Effector memory CD4-positive, alpha-beta T cell (primary cell): ENCODE results near the gene TEX55.
"Not testable (repeated sequence)": the region's sequence is repeated elsewhere in the genome, so short reads cannot be mapped to it uniquely, and the experiment has no call there.

Source experiments
- DNase-seq, 3 donors: peaks; one replicate each; pipeline ENCODE4 v3.0.0-alpha.2; 2020
- H3K27ac ChIP-seq: 2 replicates; pipeline ENCODE4 v1.7.0; 2013; ENCODE audit warnings: mild to moderate bottlenecking, low read length, moderate library complexity; ENCODE audit not compliant: insufficient read depth, poor library complexity, severe bottlenecking
- H3K27me3 ChIP-seq: replicated peaks from 2 replicates; pipeline ENCODE4 v1.7.0; 2013; ENCODE audit warnings: mild to moderate bottlenecking, low read length; ENCODE audit not compliant: insufficient read depth, control insufficient read depth, poor library complexity, severe bottlenecking
- H3K36me3 ChIP-seq: 2 replicates; pipeline ENCODE4 v1.7.0; 2013; ENCODE audit warnings: mild to moderate bottlenecking, low read length, moderate library complexity; ENCODE audit not compliant: control insufficient read depth, insufficient read depth
- H3K4me1 ChIP-seq: 2 replicates; pipeline ENCODE4 v1.7.0; 2013; ENCODE audit warnings: low read length, mild to moderate bottlenecking; ENCODE audit not compliant: control insufficient read depth, insufficient read depth, poor library complexity, severe bottlenecking
- H3K4me3 ChIP-seq: 2 replicates; pipeline ENCODE4 v1.7.0; 2013; ENCODE audit warnings: low read length, low read depth, mild to moderate bottlenecking; ENCODE audit not compliant: insufficient read depth, poor library complexity, severe bottlenecking
- H3K9me3 ChIP-seq: 2 replicates; pipeline ENCODE4 v1.7.0; 2013; ENCODE audit warnings: mild to moderate bottlenecking, low read length, moderate library complexity; ENCODE audit not compliant: control insufficient read depth
- total RNA-seq, 3 donors: gene quantifications; one replicate each; lab custom pipeline; 2026; lab: John Stamatoyannopoulos, UW

TEX55 gene
- 0 reads per million in 3 donors for total RNA-seq

- H3K36me3 ChIP-seq: no peaks in the 10 kb centered on the region
- no peaks in the 10 kb centered on the region for H3K4me1 ChIP-seq
- H3K9me3 ChIP-seq: no peaks in the 10 kb centered on the region
- no peaks in the 10 kb centered on the region for H3K27me3 ChIP-seq
- no peak within 1 kb of the TSS for H3K4me3 ChIP-seq
- no peak for DNase-seq
- H3K27ac ChIP-seq: no peak within 1 kb of the TSS
These were observed at the start of gene TEX55 for GRCh38 chr3:119145500-119146167. TSS of gene TEX55 (plus strand) at chr3:119146165. CDS start at chr3:119146190, 25 bp downstream.

DNA sequence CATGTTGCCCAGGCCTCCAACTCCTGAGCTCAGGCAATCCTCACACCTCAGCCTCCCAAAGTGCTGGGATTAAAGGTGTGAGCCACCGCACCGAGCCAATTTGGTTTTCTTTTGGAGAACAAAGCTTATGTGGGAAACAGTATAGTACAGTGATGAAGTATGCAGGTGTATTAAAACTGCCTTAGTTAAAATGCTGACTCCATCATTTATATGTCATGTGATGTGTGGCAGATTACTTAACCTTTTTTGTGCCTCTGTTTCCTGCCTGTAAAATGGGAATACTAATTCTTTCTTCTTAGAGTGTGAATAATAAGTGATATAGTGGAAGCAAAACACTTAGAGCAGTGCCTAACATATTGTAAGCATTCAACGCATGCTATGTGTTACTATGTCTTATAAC is 48.0 kb upstream of the TEX55 start:
- Histone ChIP-seq H3K36me3 (no peaks in the 10 kb centered on the region), H3K27me3 (no peaks in the 10 kb centered on the region), H3K4me1 (no peaks in the 10 kb centered on the region), H3K9me3 (no peaks in the 10 kb centered on the region), H3K27ac (no peak overlapping the region), H3K4me3 (no peak overlapping the region)
- DNase-seq: no peak

DNA sequence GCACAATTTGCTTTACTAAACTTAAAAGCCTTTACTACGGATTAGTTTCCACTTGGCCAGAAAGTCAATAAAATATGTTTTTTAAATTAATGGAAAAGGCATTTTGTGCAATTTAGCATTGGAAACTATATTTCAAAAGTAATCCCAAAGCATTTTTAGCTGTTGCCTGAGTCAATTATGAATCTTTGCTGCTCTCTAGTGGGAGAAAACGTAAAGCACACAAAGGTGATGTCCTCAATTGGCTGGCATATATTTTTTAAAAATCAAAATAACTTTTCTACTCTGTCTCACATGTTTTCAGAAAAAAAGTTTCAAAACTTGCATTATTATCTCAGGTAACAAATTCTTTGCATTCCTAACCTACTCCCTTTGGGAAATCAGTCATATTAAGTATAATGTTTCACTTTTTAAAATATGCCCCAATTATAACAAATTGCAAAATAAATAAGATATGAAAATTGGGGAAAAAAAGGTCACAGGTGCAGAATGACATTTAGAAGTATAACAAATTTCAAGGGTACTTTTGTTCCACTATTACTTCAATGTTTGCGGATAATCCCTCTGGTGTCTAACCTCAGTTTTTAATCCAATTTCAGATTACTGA is 47.2 kb upstream of the TEX55 start:
- DNase-seq: no peak
- H3K9me3 ChIP-seq: no peaks in the 10 kb centered on the region
- H3K27me3 ChIP-seq: no peaks in the 10 kb centered on the region
- H3K4me3 ChIP-seq: no peak overlapping the region
- H3K36me3 ChIP-seq: no peaks in the 10 kb centered on the region
- no peaks in the 10 kb centered on the region for H3K4me1 ChIP-seq
- no peak overlapping the region for H3K27ac ChIP-seq

DNA sequence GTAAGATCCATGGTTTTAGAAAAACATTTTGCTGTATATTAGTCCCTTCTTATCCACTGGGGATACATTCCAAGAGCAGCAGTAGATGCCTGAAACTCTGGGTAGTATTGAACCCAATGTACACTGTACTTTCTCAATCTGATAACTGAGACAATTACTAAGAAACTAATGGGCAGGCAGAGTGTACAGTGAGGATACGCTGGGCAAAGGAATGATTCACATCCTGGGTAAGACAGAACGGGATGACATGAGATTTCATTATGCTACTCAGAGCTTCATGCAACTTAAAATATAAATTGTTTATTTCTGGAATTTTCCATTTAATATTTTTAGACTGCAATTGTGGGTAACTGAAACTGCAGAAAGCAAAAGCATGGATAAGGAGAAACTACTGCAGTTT is 46.2 kb upstream of the TEX55 start:
- H3K4me3 ChIP-seq: no peak overlapping the region
- H3K27ac ChIP-seq: no peak overlapping the region
- no peak for DNase-seq
- no peaks in the 10 kb centered on the region for H3K4me1 ChIP-seq
- no peaks in the 10 kb centered on the region for H3K36me3 ChIP-seq
- H3K27me3 ChIP-seq: no peaks in the 10 kb centered on the region
- no peaks in the 10 kb centered on the region for H3K9me3 ChIP-seq

- DNase-seq: no peak
These were observed 41.9 kb upstream of the TEX55 start for GRCh38 chr3:119104031-119104430.

DNA sequence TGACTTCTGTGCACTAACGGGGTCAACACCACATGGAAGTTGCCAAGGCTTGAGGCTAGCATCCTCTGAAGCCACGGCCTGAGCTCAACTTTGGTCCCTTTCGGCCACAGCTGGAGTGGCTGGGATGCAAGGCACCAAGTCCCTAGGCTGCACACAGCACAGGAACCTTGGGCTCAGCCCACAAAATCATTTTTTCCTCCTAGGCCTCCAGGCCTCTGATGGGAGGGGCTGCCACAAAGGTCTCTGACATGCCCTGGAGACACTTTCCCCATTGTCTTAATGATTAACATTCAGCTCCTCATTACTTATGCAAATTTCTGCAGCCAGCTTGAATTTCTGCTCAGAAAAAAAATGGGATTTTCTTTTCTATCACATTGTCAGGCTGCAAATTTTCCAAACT is 27.6 kb upstream of the TEX55 start:
- H3K4me1 ChIP-seq, DNase-seq, H3K9me3 ChIP-seq, H3K27ac ChIP-seq, H3K4me3 ChIP-seq, H3K27me3 ChIP-seq, H3K36me3 ChIP-seq: not testable (repeated sequence)

More at GRCh38 chr3:119104031-119104430, 41.9 kb upstream of the TEX55 start:
- Histone ChIP-seq H3K9me3 (no peaks in the 10 kb centered on the region), H3K4me1 (no peaks in the 10 kb centered on the region), H3K36me3 (no peaks in the 10 kb centered on the region), H3K27me3 (no peaks in the 10 kb centered on the region), H3K27ac (no peak overlapping the region), H3K4me3 (no peak overlapping the region)

- Histone ChIP-seq H3K4me1 (no peaks in the 10 kb centered on the region), H3K27me3 (no peaks in the 10 kb centered on the region), H3K4me3 (no peak overlapping the region), H3K27ac (no peak overlapping the region), H3K36me3 (no peaks in the 10 kb centered on the region), H3K9me3 (no peaks in the 10 kb centered on the region)
- DNase-seq: no peak
These were observed 25.5 kb upstream of the TEX55 start for GRCh38 chr3:119120480-119120879.

- no peaks in the 10 kb centered on the region for H3K9me3 ChIP-seq
- no peak overlapping the region for H3K27ac ChIP-seq
- H3K36me3 ChIP-seq: no peaks in the 10 kb centered on the region
- H3K4me1 ChIP-seq: no peaks in the 10 kb centered on the region
- DNase-seq: no peak
- H3K4me3 ChIP-seq: no peak overlapping the region
- no peaks in the 10 kb centered on the region for H3K27me3 ChIP-seq
These were observed 23.6 kb upstream of the TEX55 start for GRCh38 chr3:119122350-119122749.

DNA sequence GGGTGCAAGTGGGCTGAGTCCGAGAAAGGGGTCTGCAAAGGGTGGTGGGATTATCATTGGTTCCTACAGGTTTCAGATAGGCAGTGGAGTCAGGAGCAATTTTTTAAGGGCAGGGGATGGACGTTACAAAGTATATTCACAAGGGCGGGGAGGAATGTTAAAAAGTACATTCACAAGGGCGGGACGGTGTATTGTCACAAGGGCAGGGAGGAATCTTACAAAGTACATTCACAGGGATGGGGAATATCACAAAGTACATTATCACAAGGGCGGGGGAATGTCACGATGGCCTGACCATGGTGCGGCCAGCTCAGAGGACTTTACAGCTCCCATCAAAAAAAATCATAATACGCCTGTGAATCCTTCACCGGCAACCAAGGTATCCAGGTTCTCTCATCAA is 20.6 kb upstream of the TEX55 start:
- H3K4me1 ChIP-seq: no peaks in the 10 kb centered on the region
- no peaks in the 10 kb centered on the region for H3K36me3 ChIP-seq
- no peaks in the 10 kb centered on the region for H3K9me3 ChIP-seq
- H3K27ac ChIP-seq: no peak overlapping the region
- H3K27me3 ChIP-seq: no peaks in the 10 kb centered on the region
- no peak overlapping the region for H3K4me3 ChIP-seq
- no peak for DNase-seq

DNA sequence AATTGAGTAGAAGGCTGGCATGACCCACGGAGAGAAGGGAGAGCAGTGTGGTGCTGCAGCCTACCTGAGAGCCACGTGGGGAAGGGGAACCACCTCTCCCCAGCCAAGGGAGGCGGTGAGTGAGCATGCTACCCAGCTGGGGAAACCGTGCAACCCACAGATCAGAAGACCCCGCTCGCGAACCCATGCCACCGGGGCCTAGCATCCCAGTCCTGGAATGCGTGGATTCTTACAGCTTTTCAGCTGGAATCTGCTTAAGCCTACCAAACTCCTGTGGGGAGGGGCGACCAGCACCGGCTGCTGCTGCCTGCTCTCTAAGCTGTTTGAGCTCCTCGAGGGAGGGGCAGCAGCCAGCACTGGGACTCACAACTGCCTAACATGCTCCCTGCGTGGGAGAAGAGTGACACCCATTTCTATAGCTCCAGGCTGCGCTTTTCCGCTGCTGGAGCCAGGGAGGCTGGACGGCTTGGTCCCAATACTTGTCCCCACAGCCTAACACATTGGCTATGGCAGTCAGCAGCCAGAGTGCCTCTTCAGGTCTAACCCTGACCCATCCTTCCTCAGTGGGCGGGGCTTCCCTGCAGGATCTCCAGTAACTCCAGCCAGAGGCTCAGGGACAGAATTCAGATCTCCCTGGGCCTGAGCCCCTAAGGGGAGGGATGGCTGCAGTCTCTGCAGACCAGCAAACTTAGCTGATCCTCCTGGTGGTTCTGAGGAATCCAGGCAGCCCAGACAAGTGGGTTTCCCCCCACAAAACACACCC is 20.0 kb upstream of the TEX55 start:
- Histone ChIP-seq H3K4me3 (no peak overlapping the region), H3K27me3 (no peaks in the 10 kb centered on the region), H3K27ac (no peak overlapping the region), H3K36me3 (no peaks in the 10 kb centered on the region), H3K4me1 (no peaks in the 10 kb centered on the region), H3K9me3 (no peaks in the 10 kb centered on the region)
- DNase-seq: no peak
